ENCODE results near the gene GALNT12.

The GALNT12 gene

DNA sequence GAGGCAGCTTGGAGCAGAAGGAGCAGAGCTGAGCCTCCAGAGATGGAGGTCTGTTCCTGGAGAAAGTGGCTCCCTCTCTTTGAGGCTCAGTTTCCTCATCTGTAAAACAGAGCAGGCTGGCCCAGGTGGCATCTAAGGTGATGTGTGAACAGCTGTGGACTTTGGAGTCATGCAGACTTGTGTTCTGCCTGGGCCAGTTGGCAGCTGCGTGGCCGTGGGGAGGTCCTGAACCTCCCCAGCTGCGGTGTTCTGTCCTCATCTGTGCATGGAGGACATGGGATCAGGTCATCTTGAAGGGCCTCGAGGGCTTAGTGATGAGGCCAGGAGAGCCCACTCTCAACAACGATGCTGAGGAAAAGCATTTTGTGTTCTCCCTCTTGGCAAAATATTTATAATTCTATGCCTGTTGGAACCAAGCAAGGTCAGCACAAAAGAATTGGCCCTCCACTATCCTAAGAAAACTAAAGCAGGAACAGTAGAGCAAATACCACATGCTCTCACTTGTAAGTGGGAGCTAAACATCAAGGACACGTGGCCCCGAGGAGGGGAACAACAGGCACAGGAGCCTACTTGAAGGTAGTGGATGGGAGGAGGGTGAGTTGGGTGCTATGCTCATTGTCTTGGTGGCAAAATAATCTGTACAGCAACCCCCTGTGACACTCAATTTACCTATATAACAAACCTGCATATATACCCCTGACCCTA, 73.0 kb downstream of the GALNT12 start:
- DNase-seq (ENCODE audit: low read depth), result no peak

DNA sequence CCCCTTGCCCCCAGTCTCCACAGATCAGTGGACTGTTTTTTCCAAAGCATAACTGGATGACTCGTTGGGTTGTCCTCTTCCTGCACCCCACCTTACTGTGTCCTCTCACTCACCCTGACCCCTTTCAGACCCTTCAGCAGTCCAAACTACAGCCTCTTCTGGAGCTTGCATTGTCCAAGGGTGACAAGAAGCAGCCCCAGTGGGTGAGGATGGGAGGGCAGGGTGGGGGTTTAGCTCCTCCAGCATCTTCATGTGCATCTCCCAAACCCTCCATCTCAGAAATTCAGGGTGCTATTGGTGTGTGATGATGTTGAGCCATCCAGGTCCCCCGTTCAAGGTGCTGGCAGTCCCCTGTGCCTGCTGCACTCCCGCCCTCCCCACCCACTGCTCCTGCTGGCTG, 73.9 kb downstream of the GALNT12 start:
- DNase-seq (ENCODE audit: low read depth), result no peak

DNA sequence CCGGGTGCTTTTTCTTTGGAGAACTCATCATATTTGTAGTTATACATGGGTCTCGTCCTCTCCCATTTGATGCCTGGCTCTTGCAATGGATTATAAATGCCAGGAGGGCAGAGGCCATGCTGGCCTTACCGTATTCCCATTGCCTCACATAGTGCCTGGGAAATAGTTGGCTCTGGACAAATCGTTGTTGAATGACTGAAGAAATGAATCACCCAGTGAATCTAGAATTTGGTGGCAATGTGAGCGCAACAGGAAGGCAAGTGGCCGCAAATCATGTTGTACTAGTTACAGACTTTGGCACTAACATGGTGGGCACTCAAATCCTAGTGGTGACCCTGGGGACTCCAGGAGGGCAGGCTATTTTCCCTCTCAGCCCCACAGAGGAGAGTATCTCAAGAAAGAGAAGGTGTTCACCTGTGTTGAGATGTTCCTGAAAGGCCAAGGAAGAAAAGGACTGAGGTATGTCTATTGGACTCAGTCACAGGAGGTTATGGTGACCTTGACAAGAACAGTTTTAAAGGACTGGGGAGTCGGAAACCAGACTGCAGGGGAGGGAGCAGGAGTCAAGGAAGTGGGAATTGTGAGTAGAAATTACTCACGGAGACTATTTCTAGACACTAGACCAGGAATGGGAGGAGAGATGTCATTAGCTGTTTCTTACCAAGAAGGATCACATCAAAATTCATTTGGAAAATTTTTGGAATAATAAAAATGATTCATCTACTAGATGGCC, 74.5 kb downstream of the GALNT12 start:
- no peak for DNase-seq (ENCODE audit: low read depth)

DNA sequence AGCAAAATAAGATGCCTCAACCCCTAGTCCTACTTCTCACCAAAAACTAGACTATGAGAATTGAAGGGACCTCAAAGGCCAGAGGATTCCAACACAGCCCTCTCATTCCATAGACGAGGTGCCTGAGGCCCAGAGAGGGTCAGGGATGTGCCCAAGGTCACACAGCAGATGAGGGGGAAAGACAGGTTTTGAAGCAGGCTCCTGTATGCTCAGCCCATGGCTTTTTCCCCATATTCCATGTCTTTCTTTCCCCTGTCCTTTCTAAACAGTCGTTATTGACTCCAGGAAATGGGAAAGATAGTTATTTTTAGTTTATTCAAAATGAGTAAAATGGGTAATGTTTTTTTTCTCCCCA, 75.1 kb downstream of the GALNT12 start:
- no peak for DNase-seq (ENCODE audit: low read depth)

DNA sequence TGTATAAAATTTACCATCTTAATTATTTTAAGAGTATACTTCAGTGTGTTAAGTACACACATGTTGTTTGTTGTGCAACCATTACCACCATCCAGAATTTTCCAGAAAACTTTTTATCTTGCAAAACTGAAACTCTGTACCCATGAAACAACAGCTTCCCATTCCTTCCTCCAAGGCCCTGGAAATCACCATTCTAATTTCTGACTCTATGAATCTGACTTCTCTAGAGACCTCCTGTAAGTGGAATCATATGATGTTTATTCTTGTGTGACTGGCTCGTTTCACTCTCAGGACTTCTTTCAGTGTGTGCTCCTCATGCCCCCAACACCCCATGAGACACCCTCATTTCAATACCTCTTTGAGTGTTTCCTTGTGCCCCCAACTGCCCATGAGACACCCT, 75.8 kb downstream of the GALNT12 start:
- no peak for DNase-seq (ENCODE audit: low read depth)

DNA sequence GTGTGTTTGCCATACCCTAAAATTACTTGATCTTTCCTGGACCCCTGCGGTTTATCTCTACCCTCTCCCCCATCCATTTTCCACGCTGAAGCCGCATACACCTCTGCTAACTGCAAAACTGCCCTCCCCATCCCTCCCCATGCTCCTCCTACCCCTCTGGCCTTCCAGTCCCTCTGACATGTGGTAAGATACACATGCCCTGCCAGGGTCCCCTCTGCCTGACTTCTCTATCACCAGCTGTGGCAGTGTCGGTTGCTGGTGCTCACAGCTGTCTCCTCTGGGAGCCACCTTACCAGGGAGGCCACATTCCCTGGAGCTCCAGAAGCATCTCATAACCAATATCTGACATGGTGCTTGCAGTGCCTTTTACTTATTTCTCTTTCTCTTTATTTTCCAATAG, 77.4 kb downstream of the GALNT12 start:
- DNase-seq (ENCODE audit: low read depth), result no peak

DNA sequence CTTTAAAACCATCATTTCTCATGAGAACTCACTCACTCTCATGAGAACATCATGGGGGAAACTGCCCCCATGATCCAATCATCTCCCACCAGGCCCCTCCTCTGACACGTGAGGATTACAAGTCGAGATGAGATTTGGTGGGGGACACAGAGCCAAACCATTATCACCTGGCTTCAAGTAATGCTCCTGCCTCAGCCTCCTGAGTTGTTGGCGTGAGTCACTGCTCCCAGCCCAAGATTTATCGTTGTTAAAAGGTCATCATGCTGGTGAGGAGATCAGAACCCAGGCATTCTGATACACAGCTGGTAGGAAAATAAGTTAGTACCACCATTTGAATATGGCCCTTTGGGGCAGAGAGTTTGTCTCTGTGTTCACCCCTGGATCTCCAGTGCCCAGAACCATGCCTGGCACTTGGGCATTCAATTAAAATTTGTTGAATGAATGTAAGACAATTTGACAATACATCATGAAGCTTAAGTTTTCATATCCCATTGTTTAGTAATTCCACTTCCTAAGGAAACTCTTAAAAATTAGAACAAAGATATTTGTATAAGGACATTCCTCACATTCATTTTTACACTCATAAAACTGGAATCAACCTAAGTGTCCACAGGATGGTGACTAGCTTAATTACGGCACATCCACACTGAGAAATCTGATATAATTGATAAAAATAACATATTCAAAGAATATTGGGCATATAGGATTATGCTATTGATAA, 78.3 kb downstream of the GALNT12 start:
- DNase-seq (ENCODE audit: low read depth), result no peak

DNA sequence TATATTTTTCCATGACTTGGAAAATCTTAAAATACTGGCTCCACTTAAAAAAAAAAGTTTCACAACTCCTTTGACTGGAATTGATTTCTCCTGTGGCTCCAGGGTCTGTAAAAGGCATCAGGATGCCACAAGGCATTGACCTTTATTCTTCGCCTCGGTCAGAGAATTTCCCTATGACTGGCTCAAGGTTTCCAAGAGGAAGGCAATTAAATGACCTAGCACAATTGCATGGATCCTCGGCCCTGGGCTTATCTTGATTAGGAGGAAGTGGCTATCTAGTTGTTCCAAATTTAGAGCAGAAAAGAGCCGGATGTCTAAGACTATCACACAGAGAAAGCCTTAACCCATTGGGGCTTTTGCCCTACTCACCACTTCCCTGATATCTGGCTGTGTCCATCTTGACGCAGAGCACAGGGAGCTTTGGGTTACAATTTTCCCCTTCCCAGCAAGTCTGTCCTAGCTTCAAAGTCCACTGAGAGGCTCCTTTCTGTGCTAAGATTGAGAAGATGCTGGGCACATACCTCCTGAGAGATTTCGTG, 79.3 kb downstream of the GALNT12 start:
- DNase-seq (ENCODE audit: low read depth), result no peak

DNA sequence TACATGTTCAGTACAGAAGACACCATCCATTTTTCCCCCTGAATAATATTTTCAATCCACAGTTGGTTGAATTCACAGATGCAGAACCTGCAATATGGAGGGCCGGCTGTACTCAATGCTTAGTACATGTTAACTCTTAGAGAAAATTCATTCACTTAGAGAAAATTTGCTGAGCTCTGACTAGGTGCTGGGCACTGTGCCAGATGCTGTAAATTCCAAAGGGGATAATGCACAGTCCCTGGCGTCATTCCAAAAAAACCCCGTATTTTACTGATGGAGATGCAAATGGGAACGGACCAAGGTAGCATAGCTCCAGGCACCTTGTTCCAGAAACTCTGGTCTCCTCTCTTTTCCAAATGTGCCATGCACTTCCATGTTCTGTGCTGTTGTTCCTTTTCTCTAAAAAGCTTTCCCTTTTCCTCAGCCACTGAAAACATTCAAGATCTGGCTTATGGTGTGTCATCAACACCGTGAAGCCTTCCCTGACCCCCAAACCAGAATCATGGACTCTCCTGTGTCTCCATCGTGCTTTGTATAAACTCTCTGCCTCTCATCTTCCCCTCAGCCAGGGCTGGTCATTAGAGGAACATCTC, 80.5 kb downstream of the GALNT12 start:
- DNase-seq (ENCODE audit: low read depth), result no peak

DNA sequence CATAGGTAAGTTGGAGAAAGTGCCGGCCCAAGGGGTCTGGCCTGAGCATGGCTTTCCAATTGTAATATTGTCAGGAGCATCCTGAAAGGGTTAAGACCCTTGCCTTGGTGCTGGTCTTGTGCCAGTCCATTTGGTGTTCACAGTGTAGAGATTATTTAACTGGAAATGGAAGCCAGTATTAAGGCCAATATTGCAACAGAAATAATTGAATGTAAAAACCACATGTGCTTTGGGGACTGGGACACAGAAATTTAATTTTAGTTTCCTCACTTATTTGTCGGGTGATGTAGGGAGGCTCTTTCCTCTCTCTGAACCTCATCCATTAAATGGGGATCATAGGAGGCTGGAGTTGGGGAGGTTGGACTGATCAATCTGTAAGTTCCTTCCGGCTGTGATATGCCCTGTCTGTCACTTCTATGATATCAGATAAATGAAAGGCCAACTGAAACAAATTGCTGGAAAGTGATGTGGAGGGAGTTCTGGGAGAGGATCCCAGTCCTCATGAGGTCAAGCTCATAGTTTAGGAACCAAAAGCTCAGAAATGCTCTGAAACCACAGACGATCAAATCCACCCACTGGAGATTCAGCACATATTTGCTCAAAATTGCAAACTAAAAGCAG, 81.4 kb downstream of the GALNT12 start:
- no peak for DNase-seq (ENCODE audit: low read depth)

DNA sequence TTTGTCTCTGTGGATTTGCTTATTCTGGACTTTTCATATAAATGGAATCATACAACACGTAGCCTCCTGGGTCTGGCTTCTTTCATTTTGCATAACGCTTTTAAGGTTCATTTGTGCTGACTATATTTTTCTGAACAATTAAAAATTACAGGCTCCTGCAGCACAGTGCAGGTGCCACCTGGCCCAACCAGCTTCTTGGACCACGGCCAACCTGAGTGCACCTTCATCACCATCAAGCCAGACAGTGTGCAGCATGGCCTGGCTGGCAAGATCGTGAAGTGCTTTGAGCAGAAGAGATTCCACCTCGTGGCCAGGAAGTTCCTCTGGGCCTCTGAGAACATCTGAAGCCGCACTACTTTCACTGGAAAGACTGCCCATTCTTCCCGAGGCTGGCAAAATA, 82.8 kb downstream of the GALNT12 start:
- DNase-seq (ENCODE audit: low read depth), result no peak

DNA sequence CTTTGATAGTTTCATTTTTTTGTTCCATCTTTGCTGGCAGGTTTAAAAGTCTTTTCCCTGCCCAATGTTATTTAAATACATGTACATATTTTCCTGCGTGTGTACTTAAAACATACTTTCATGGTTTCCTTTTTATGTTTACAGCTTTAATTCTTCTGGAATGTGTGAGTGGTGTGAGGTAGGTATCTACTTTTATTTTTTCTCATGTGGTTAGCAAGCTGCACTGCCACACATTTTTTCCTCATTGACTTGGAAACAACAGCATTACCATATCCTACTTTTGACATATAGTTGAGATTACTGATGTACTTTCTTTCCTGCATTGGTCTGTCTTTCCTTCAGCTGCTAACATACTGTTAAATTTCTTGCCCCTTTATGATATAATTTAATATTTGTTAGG, 84.8 kb downstream of the GALNT12 start:
- no peak for DNase-seq (ENCODE audit: low read depth)

DNA sequence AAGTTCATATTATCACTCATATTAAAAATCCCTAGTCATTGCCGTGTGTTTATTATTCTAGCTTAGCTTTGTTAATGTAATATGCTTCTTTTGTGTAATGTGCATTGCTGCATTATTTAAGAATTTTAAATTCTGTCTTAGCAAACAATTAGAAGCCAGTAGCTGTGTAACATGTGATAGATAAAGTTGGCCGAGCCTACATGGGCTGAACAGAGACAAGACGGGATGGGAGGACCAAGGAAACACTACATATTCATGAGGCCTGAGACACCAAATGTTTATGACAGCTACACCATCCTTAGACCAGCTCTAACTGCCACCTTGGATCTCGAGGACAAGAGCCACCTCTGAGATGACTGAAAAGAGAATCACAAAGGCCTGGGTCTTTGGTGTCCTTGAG, 85.2 kb downstream of the GALNT12 start:
- DNase-seq (ENCODE audit: low read depth), result no peak

DNA sequence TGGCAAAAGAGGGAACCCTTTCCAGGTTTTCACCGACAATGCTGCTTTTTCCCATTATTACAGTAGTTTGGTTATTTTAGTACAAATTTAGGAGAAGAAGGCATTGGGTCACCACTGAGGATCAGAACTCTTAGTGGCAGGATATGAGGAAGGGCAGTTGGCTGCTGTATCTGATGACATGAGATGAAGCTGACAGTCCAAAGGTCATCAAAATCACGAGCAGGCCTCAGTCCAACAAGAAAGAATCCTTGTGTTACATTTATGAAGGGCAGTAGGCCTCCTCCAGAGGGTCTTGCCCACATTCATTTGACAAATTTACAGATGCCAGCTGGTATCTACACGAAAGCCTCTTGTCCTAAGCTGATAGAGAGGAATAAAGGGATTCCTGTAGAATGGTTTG, 86.7 kb downstream of the GALNT12 start:
- no peak for DNase-seq (ENCODE audit: low read depth)

DNA sequence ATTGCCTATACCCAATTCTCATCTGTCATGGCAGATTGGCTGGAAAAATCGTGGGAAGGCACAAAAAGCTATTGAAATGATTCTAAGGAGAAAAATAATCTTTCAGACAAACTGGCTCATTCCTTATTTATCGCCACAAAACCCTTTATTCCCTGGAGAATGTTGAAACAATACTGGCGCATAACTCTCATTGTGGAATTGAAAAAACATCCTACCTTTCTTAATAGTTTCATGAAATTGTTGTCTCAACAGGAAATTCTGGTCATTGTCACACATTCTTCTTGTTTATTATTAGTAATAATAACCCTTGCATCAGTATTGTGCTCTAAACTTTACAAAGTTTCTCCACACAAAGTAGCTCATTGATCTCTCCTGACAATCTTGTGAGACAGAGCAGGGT, 87.3 kb downstream of the GALNT12 start:
- no peak for DNase-seq (ENCODE audit: low read depth)

DNA sequence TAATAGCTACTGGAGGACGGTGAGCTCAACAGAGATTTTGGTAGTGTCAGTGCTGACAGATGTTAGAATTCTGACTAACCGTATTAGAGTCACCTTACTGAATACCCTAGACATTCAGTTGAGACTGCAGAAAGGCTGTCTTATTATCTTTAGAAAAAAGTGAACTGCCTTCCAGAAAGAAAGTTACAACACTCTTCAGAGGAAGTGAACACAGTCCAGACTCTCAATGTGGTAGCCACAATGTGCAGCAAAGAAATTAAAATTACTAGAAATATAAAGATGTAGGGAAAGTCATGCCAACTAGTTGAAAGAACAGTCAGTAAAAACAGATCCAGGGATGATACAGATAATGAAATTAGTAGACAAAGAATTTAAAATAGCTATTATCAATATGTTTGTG, 89.2 kb downstream of the GALNT12 start:
- no peak for DNase-seq (ENCODE audit: low read depth)

DNA sequence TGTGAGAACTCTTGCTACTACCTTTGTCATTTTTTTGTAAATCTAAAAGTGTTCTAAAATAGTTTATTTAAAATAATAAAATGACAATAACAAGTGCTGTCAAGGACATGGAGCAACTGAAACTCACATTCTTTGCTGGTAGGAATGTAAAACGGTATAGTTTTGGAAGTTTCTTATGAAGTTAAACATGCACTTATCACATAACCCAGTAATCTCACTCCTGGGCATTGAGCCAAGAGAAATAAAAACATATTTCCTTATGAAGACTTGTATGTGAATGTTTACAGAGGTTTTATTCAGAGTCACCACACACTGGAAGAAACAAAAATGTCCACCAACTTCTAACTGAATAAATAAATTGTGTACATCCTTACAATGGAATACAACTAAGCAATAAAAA, 90.3 kb downstream of the GALNT12 start:
- no peak for DNase-seq (ENCODE audit: low read depth)

DNA sequence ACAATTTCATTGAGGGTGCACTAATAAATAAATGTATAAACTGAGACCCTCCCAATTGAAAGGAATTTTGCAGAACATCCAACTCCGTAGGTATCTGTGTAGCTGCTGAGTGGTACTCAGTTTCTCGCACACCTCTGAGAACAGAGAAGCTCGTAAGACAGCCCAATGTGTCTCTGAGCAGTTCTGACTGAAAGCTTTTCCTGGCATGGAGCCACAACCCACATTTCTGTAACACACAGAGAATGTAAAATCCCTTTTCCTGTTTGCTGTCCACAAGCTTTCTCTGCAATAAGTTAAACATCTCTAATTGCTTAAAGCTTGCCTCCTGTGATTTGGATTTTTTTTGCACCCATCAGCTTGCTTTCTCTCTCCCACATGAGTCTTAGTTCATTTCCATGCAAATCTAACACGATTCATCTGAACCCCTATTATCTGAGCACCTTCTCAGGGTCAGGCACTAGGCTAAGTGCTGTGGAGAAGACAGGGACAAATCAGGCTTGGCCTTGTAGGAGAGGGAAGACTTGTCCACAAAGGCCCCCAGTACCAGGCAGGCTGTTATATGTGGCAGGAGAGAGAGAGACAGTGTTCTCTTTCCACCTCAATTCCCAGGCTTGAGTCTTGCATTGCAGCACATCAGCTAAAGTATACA, 92.1 kb downstream of the GALNT12 start:
- DNase-seq (ENCODE audit: low read depth), result no peak

Measured in activated T-helper 1 cell treated with Interleukin-2 at 50 U/mL for 16 hours (primary cell).